Fibroblast of villous mesenchyme (primary cell): ENCODE results near the gene LMF1. TPM values are rescaled to one million over a fixed set of nuclear protein-coding genes. Genes with fewer than 3 reads are reported as not detected.

Experiments
- DNase-seq: peaks from one replicate; pipeline ENCODE4 v3.0.0-alpha.2; 2010; ENCODE audit warnings: low read depth
- H3K4me3 ChIP-seq: 2 replicates; pipeline ENCODE4 v1.5.1; 2011; ENCODE audit warnings: low read depth, mild to moderate bottlenecking, low read length
- total RNA-seq: library from RNA; depleted of rRNA; stranded (reverse); fragments of >200 nt; gene quantifications from 2 replicates; pipeline ENCODE4 v1.2.3, GENCODE V29; 2012
- TF ChIP-seq, protein P1 (sequence below): IDR thresholded peaks from 2 replicates; pipeline ENCODE4 v1.5.1; 2012; ENCODE audit warnings: low read depth, mild to moderate bottlenecking, low read length; ENCODE audit not compliant: insufficient read depth

The LMF1 gene
- total RNA-seq, 1 donor = 13.0 TPM

DNA sequence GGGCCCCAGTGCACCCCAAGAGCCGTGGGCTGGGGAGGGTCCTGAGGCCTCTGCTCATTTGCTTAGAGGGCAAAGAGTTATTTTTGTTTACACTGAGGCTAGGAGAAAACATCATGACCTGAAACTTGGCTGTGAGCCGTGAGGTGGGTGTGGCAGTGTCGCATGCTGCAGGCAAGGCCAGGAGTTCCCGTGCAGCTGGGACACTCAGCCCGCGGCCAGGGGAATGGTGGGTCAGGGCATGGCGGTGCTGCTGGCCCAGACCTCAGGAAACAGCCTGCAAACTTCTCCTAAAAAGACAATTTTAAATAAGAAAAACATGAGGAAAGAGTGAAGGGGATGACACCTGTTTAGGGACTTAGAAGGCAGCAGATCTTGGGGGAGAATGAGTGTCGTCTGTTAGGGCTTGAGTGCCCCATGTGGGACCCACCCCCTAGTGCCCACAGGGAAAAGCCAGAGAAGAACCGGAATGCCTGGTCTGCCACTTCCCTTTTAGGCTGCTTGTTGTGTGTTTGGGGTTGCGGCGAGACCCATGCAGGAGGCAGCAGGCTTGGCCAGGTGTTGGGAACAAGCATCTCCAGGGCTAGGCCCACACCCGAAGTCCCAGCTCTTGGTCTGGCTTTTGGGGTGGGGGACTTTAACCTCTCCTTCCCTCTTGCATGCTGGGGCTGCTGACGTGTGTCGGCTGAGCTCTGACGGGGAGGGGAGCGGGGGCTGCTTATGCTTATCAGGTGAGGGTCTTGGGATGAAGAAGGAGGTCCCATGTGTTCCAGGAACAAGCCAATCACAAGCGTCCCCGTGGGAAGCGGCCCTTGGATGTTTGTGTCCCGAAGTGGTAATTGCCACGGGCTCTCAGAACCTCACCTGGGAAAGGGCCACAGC, 89.3 kb downstream of the LMF1 start:
- TF ChIP-seq, protein P1, sequence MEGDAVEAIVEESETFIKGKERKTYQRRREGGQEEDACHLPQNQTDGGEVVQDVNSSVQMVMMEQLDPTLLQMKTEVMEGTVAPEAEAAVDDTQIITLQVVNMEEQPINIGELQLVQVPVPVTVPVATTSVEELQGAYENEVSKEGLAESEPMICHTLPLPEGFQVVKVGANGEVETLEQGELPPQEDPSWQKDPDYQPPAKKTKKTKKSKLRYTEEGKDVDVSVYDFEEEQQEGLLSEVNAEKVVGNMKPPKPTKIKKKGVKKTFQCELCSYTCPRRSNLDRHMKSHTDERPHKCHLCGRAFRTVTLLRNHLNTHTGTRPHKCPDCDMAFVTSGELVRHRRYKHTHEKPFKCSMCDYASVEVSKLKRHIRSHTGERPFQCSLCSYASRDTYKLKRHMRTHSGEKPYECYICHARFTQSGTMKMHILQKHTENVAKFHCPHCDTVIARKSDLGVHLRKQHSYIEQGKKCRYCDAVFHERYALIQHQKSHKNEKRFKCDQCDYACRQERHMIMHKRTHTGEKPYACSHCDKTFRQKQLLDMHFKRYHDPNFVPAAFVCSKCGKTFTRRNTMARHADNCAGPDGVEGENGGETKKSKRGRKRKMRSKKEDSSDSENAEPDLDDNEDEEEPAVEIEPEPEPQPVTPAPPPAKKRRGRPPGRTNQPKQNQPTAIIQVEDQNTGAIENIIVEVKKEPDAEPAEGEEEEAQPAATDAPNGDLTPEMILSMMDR = no peak
- no peak overlapping the region for H3K4me3 ChIP-seq

DNA sequence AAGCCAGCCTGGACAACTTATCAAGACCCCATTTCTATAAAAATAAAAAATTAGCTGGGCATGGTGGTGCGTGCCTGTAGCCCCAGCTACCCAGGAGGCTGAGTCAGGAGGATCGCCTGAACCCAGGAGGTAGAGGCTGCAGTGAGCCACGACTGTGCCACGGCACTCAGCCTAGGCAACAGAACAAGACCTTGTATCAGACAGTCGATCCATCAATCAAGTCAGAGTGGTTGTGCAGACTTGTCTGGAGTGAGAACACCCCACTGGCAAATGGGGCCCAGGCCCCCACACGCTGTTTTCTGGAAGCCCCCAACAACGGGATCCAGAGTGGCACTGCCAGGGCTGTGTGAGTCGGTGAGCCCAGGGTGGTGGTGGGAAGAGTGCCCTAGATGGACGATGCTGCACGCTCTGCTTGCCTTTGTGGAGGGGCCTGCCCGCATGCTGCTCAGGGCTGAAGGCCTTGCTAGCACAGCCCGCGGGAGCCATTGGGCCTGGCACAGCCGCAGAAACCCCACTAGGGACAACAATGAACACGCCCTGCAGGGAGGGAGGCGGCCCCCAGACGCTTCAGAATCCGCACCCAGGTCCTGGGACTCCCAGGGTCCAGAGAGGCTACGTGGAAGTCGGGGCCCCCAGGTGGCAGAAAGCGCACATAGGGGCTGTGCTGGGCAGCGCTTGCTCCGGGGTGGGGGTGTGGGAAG, 90.2 kb downstream of the LMF1 start:
- TF ChIP-seq, protein P1 = no peak
- DNase-seq = no peak
- H3K4me3 ChIP-seq = no peak overlapping the region

More for the DNA sequence above, 89.3 kb downstream of the LMF1 start:
- DNase-seq = no peak

DNA sequence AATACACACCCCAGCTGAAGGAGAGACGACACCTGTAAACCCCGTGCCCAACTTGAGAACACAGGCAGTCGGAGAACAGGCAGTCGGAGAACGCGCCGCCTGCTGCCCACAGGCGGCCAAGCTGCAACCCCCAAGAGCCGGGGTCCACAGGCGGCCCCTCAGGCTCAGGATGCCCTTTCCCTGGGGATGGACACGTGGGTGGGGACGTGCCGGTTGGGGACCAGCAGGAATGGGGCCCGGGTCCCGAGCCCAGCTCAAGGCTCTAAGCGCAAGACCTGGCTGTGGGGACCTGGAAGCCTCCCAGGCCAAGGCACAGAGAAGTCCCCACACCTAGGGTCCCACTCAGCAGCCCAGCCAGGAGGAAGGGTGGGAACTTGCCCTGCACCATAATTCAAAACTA, 90.8 kb downstream of the LMF1 start:
- no peak for DNase-seq
- TF ChIP-seq, protein P1 = no peak
- H3K4me3 ChIP-seq = no peak overlapping the region

DNA sequence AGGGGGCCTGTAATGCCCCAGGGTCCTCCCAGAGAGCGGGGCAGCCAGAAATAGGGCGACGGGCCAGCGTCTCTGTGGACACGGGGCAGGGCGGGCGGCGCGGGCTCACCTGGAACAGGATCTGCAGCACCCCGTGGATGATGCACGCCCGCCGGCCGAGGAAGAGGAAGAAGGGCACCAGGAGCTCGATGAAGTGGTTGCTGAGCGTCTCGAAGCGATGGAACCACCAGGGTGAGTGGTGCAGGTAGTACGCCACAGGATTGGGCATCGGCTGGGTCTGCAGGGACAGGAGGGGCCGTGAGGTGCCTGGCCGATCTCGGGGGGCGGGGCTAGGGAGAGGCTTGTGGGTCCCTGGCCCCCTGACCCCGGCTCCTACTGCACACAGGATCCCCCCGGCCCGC, 91.3 kb downstream of the LMF1 start:
- DNase-seq = no peak
- H3K4me3 ChIP-seq = no peak overlapping the region
- TF ChIP-seq, protein P1 = no peak

DNA sequence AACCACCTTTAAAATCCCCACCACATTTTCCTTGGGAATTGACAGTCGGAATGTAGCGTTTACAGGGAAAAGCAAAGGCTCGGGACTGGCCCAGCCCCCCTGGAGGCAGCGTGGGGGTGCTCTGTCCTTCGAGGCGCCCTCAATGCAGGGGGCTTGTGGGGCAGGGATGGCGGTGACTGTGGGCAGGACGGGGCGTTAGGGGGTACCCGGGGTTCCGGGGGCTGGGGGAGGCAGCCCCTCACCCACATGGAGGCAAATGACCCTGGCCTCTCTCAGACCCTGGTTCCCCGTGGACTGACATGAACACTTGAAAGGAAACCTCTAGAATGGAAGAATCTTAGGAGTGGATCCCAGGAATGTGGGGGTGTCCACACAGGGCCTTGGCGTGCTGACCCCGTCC, 91.9 kb downstream of the LMF1 start:
- DNase-seq = no peak
- TF ChIP-seq, protein P1 = no peak
- no peak overlapping the region for H3K4me3 ChIP-seq

DNA sequence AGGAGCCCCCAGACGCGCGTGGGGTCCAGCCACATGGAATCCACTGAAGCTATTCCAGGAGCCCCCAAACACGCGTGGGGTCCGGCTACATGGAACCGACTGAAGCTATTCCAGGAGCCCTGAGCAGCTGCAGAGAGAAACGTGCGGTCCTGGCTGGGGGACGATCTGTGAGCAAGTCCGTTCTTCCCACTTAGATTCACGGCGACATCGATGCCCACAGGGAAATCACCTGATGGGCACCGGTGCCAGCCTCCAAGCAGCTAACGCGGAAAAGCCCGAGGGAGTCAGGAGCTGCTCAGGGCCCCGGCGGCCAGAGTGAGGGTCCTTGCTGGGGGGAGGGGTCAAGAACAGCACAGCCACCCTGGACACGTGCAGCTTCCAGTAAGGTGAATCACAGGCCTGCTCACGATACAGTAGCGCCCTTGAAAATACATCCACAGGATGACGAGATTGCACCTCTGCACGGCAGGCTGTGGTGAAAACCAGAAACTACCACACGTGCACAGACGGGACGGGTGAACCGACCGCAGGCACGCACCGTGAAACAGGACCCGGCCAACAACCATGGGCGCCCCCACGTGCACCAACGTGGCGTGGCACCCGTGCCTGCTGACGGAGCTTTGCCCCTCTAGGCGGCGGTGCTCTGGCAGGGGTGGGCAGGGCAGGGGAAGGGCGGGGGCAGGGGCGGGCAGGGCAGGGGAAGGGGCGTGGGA, 92.6 kb downstream of the LMF1 start:
- TF ChIP-seq, protein P1 = no peak
- DNase-seq = no peak
- H3K4me3 ChIP-seq = no peak overlapping the region
